ENCODE data around the gene DLG2. TPM values are rescaled to one million over a fixed set of nuclear protein-coding genes. Genes with fewer than 3 reads are reported as not detected.

The DLG2 gene
- total and polyA plus RNA-seq, 2 donors: 4.8 to 6.6 TPM

GRCh38 chr11:83727251-83727650 lies 1899.9 kb downstream of the DLG2 start:
- Histone ChIP-seq H3K9me3 (ENCODE audit: control insufficient read depth in 2 of 2, insufficient read depth in 1 of 2, low read length in 1 of 2) (no peaks in the 10 kb centered on the region), H3K27ac (ENCODE audit: low read depth in 1 of 2, low read length in 1 of 2) (no peak overlapping the region), H3K4me1 (ENCODE audit: control insufficient read depth in 2 of 2, insufficient read depth in 2 of 2, low read length in 2 of 2) (no peaks in the 10 kb centered on the region), H3K36me3 (ENCODE audit: control insufficient read depth in 2 of 2, insufficient read depth in 2 of 2, low read length in 1 of 2) (no peaks in the 10 kb centered on the region), H3K27me3 (ENCODE audit: control insufficient read depth in 2 of 2, insufficient read depth in 1 of 2, low read length in 1 of 2) (peaks cover 0 to 9% of the 10 kb centered on the region in 2 donors), H3K4me3 (ENCODE audit: low read length in 2 of 2) (no peak overlapping the region)
- WGBS: 50% methylated on average over 1 of the region's 1 CpG
- no peak for DNase-seq (ENCODE audit: low read depth in 6 of 9, low spot score in 9 of 9)

- WGBS: 82% methylated on average over 2 of the region's 2 CpGs
- Histone ChIP-seq H3K36me3 (ENCODE audit: control insufficient read depth in 2 of 2, insufficient read depth in 2 of 2, low read length in 1 of 2) (no peaks in the 10 kb centered on the region), H3K27ac (ENCODE audit: low read depth in 1 of 2, low read length in 1 of 2) (no peak overlapping the region)
Observed at GRCh38 chr11:83726316-83726715, 1900.8 kb downstream of the DLG2 start.

DNA sequence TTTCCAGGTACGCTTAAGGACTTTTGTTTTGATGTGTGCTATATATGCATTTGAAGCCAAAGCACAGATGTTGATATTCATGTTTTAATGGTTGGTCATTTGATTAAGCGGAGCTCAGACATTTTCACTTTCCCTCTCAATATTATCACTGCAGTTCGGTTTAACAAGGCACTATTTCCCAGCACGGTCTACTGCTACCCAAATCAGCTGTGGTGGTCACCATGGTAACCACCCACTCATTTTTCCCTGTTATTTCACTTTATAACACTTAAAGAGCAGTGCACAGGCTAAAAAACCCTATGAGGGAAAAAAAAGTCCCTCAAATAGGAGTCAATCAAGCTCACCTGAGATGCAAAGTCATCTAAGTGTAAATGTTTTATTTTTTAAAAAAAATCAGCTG lies 1901.4 kb downstream of the DLG2 start:
- Histone ChIP-seq H3K36me3 (ENCODE audit: control insufficient read depth in 2 of 2, insufficient read depth in 2 of 2, low read length in 1 of 2) (no peaks in the 10 kb centered on the region), H3K27ac (ENCODE audit: low read depth in 1 of 2, low read length in 1 of 2) (no peak overlapping the region), H3K27me3 (ENCODE audit: control insufficient read depth in 2 of 2, insufficient read depth in 1 of 2, low read length in 1 of 2) (peaks cover 0 to 9% of the 10 kb centered on the region in 2 donors), H3K4me3 (ENCODE audit: low read length in 2 of 2) (no peak overlapping the region), H3K9me3 (ENCODE audit: control insufficient read depth in 2 of 2, insufficient read depth in 1 of 2, low read length in 1 of 2) (no peaks in the 10 kb centered on the region), H3K4me1 (ENCODE audit: control insufficient read depth in 2 of 2, insufficient read depth in 2 of 2, low read length in 2 of 2) (no peaks in the 10 kb centered on the region)
- DNase-seq (ENCODE audit: low read depth in 6 of 9, low spot score in 9 of 9): no peak
- WGBS: 55% methylated on average over 4 of the region's 4 CpGs

More at GRCh38 chr11:83726316-83726715, 1900.8 kb downstream of the DLG2 start:
- Histone ChIP-seq H3K4me3 (ENCODE audit: low read length in 2 of 2) (no peak overlapping the region), H3K9me3 (ENCODE audit: control insufficient read depth in 2 of 2, insufficient read depth in 1 of 2, low read length in 1 of 2) (no peaks in the 10 kb centered on the region), H3K27me3 (ENCODE audit: control insufficient read depth in 2 of 2, insufficient read depth in 1 of 2, low read length in 1 of 2) (peaks cover 0 to 9% of the 10 kb centered on the region in 2 donors), H3K4me1 (ENCODE audit: control insufficient read depth in 2 of 2, insufficient read depth in 2 of 2, low read length in 2 of 2) (no peaks in the 10 kb centered on the region)
- DNase-seq (ENCODE audit: low read depth in 6 of 9, low spot score in 9 of 9): no peak

DNA sequence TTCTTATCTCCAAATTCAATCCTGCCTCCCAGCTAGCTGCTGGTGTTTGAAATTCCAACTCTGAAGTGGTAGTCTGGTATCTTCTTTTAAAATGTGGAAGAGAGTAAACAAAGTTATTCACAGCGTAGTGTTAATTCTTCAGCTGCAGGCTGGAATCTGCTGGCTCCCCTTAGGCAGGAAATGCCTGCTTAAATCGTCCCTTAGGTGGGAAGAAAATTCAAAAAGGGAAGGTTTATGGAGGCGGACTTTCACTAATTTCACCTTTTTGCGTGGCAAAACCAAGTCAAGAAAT lies 1901.9 kb downstream of the DLG2 start:
- Histone ChIP-seq H3K4me3 (ENCODE audit: low read length in 2 of 2) (no peak overlapping the region), H3K36me3 (ENCODE audit: control insufficient read depth in 2 of 2, insufficient read depth in 2 of 2, low read length in 1 of 2) (no peaks in the 10 kb centered on the region), H3K4me1 (ENCODE audit: control insufficient read depth in 2 of 2, insufficient read depth in 2 of 2, low read length in 2 of 2) (no peaks in the 10 kb centered on the region), H3K9me3 (ENCODE audit: control insufficient read depth in 2 of 2, insufficient read depth in 1 of 2, low read length in 1 of 2) (no peaks in the 10 kb centered on the region), H3K27me3 (ENCODE audit: control insufficient read depth in 2 of 2, insufficient read depth in 1 of 2, low read length in 1 of 2) (peaks cover 0 to 9% of the 10 kb centered on the region in 2 donors), H3K27ac (ENCODE audit: low read depth in 1 of 2, low read length in 1 of 2) (no peak overlapping the region)
- 23% methylated on average over 4 of the region's 4 CpGs for WGBS
- DNase-seq (ENCODE audit: low read depth in 6 of 9, low spot score in 9 of 9): no peak

DNA sequence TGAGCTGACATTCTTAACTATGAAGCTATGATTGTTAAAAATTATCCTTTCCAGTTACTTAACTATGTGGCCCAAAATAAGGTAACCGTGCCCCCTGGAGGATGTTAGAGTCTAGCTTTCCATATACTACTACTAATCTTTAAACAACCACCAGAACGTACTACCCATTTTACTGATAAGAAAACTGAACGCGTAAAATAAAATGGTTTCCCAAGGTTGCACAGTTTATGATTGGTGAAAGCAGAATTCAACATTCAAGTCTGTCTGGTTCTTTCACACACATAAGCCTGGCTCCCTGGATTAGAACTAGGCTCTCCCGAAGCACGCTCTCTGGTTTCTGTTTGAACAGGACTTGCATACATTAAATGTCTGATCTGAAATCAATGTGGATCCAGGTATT lies 1903.1 kb downstream of the DLG2 start:
- WGBS: 35% methylated on average over 6 of the region's 6 CpGs
- Histone ChIP-seq H3K9me3 (ENCODE audit: control insufficient read depth in 2 of 2, insufficient read depth in 1 of 2, low read length in 1 of 2) (no peaks in the 10 kb centered on the region), H3K4me1 (ENCODE audit: control insufficient read depth in 2 of 2, insufficient read depth in 2 of 2, low read length in 2 of 2) (no peaks in the 10 kb centered on the region), H3K4me3 (ENCODE audit: low read length in 2 of 2) (peak overlapping the region in 1 of 2 donors; percentile 21), H3K27ac (ENCODE audit: low read depth in 1 of 2, low read length in 1 of 2) (no peak overlapping the region), H3K27me3 (ENCODE audit: control insufficient read depth in 2 of 2, insufficient read depth in 1 of 2, low read length in 1 of 2) (peaks cover 0 to 9% of the 10 kb centered on the region in 2 donors), H3K36me3 (ENCODE audit: control insufficient read depth in 2 of 2, insufficient read depth in 2 of 2, low read length in 1 of 2) (no peaks in the 10 kb centered on the region)
- DNase-seq (ENCODE audit: low read depth in 6 of 9, low spot score in 9 of 9): peak in 2 of 9 donors; percentile 8 to 26

DNA sequence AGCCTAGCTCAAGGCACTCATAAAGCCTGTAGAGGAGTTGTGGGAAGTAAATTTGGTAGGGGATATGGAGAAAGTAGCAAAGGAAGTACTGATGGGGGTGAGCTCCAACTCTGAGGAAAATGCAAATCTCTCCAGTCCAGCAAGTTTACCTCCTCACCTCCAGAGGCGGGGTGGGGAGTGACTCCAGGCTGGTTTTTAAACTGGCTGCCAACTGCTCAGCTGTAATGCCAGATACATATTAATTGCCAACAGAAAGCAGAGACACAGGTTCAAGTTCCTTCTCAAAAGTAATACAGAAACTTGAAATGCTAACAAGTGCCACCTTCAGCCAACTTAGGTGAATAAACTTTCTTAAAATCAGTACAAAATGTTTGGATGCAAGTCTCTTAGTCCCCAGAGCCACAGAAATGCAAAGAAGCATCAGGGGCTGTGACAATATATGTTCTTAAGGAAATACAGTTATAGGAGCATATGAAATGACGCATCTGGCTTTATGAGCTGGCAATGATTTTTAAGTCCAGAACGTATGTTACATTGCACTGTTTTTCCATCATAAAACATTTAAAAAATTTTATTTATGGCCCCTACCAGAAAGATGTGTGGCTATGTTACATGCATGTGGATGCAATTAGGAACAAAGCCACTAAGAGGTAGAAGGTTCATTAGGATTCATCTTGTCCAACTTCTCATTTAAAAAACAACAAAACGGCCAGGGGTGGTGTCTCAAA lies 1904.6 kb downstream of the DLG2 start:
- Histone ChIP-seq H3K27me3 (ENCODE audit: control insufficient read depth in 2 of 2, insufficient read depth in 1 of 2, low read length in 1 of 2) (peaks cover 0 to 9% of the 10 kb centered on the region in 2 donors), H3K4me1 (ENCODE audit: control insufficient read depth in 2 of 2, insufficient read depth in 2 of 2, low read length in 2 of 2) (no peaks in the 10 kb centered on the region), H3K4me3 (ENCODE audit: low read length in 2 of 2) (no peak overlapping the region), H3K27ac (ENCODE audit: low read depth in 1 of 2, low read length in 1 of 2) (no peak overlapping the region), H3K36me3 (ENCODE audit: control insufficient read depth in 2 of 2, insufficient read depth in 2 of 2, low read length in 1 of 2) (no peaks in the 10 kb centered on the region), H3K9me3 (ENCODE audit: control insufficient read depth in 2 of 2, insufficient read depth in 1 of 2, low read length in 1 of 2) (no peaks in the 10 kb centered on the region)
- WGBS: 91% methylated on average over 4 of the region's 4 CpGs
- DNase-seq (ENCODE audit: low read depth in 6 of 9, low spot score in 9 of 9): no peak

DNA sequence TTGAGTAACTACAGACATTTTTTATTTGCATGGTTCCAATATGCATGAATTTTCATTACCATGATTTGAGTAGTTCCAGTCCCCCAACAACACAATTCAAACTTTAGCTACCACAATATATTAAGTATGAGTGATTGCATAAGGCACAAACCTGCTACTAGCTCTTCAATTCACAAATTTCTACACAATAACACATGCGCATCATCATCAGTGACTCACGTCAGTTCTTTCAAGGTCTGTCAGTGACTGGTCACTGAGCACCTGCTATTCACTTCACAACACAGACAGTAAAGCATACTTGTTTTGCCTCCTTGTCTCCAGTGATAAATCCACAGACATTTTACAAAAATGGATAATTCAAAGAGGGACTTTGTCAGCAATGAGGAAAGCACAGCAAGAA lies 1905.9 kb downstream of the DLG2 start:
- H3K4me1 ChIP-seq (ENCODE audit: control insufficient read depth in 2 of 2, insufficient read depth in 2 of 2, low read length in 2 of 2): no peaks in the 10 kb centered on the region
- no peak for DNase-seq (ENCODE audit: low read depth in 6 of 9, low spot score in 9 of 9)
- H3K36me3 ChIP-seq (ENCODE audit: control insufficient read depth in 2 of 2, insufficient read depth in 2 of 2, low read length in 1 of 2): no peaks in the 10 kb centered on the region
- whole genome bisulfite sequencing: 95% methylated on average over 2 of the region's 2 CpGs
- no peak overlapping the region for H3K4me3 ChIP-seq (ENCODE audit: low read length in 2 of 2)
- peaks cover 0 to 9% of the 10 kb centered on the region in 2 donors for H3K27me3 ChIP-seq (ENCODE audit: control insufficient read depth in 2 of 2, insufficient read depth in 1 of 2, low read length in 1 of 2)
- H3K9me3 ChIP-seq (ENCODE audit: control insufficient read depth in 2 of 2, insufficient read depth in 1 of 2, low read length in 1 of 2): no peaks in the 10 kb centered on the region
- H3K27ac ChIP-seq (ENCODE audit: low read depth in 1 of 2, low read length in 1 of 2): no peak overlapping the region

DNA sequence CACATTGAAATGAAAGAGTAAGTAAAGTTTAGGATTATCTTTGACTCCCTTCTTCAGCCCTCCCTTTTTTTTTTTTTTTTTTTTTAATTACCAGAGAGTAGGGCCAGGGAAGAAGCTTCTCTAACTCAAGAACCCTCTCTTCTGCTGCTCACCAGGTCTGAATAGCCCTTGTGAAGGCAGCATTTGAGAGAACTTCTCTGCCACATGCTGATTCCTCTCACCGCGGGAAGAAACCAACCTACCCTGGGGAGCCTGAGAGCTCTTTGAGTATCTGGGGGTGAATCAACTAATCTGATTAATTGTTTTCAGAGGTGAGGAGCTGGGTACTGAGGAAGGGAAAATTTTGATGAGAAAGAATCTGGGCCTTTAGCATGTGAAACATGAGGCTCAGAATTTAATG lies 1906.5 kb downstream of the DLG2 start:
- H3K36me3 ChIP-seq (ENCODE audit: control insufficient read depth in 2 of 2, insufficient read depth in 2 of 2, low read length in 1 of 2): no peaks in the 10 kb centered on the region
- WGBS: 90% methylated on average over 2 of the region's 2 CpGs
- no peaks in the 10 kb centered on the region for H3K4me1 ChIP-seq (ENCODE audit: control insufficient read depth in 2 of 2, insufficient read depth in 2 of 2, low read length in 2 of 2)
- H3K27ac ChIP-seq (ENCODE audit: low read depth in 1 of 2, low read length in 1 of 2): no peak overlapping the region
- no peaks in the 10 kb centered on the region for H3K9me3 ChIP-seq (ENCODE audit: control insufficient read depth in 2 of 2, insufficient read depth in 1 of 2, low read length in 1 of 2)
- H3K4me3 ChIP-seq (ENCODE audit: low read length in 2 of 2): no peak overlapping the region
- no peak for DNase-seq (ENCODE audit: low read depth in 6 of 9, low spot score in 9 of 9)
- H3K27me3 ChIP-seq (ENCODE audit: control insufficient read depth in 2 of 2, insufficient read depth in 1 of 2, low read length in 1 of 2): peaks cover 0 to 9% of the 10 kb centered on the region in 2 donors

GRCh38 chr11:83717537-83717936 lies 1909.6 kb downstream of the DLG2 start:
- no peaks in the 10 kb centered on the region for H3K9me3 ChIP-seq (ENCODE audit: control insufficient read depth in 2 of 2, insufficient read depth in 1 of 2, low read length in 1 of 2)
- no peak overlapping the region for H3K4me3 ChIP-seq (ENCODE audit: low read length in 2 of 2)
- no peaks in the 10 kb centered on the region for H3K36me3 ChIP-seq (ENCODE audit: control insufficient read depth in 2 of 2, insufficient read depth in 2 of 2, low read length in 1 of 2)
- DNase-seq (ENCODE audit: low read depth in 6 of 9, low spot score in 9 of 9): no peak
- H3K27me3 ChIP-seq (ENCODE audit: control insufficient read depth in 2 of 2, insufficient read depth in 1 of 2, low read length in 1 of 2): no peaks in the 10 kb centered on the region
- H3K27ac ChIP-seq (ENCODE audit: low read depth in 1 of 2, low read length in 1 of 2): no peak overlapping the region
- no peaks in the 10 kb centered on the region for H3K4me1 ChIP-seq (ENCODE audit: control insufficient read depth in 2 of 2, insufficient read depth in 2 of 2, low read length in 2 of 2)
- 85% methylated on average over 3 of the region's 3 CpGs for WGBS

Measured in thymus (tissue), 11 donors.